Erythroblast (primary cell): ENCODE results near the gene OR12D2.

Source experiments
- GATA1 ChIP-seq: IDR thresholded peaks from 2 replicates; pipeline ENCODE4 v1.6.1; 2011; ENCODE audit warnings: low read depth, mild to moderate bottlenecking, control low read depth, low read length, moderate library complexity
- POLR2A ChIP-seq: IDR thresholded peaks from 2 replicates; pipeline ENCODE4 v1.6.1; 2011; ENCODE audit warnings: mild to moderate bottlenecking, low read length

DNA sequence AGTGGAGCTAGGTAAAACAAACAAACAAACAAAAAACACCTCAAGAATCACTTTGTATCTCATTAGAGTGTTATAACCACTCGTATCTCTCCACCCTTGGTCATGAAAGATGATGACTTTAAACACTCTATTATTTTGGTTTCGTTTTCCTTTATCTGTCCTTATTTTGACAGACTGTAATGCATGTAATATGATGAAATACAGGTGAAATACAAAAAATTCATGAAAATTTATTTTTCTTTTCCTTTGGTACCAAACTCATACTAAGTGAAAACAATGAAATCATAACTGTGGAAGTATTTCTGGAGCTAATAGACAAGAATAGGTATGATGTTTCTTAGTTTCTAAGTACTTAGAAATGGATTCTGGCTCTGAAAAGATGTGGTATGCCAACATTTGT lies 4.1 kb downstream of the OR12D2 start:
- TF ChIP-seq POLR2A = no peak
- TF ChIP-seq GATA1 = no peak
